ENCODE data around the gene EMILIN1. TPM values are rescaled to one million over a fixed set of nuclear protein-coding genes. Genes with fewer than 3 reads are reported as not detected.
A peak's percentile ranks its signal among the peaks of the same experiment; 100 is the strongest.

EMILIN1 gene
- total and polyA plus RNA-seq, 10 of the 15 experiments (the other 5 are each of a cell fraction or from before 2014, with no cell fraction given) = 0.01 to 2.3 (median 1.2) TPM; not detected in 2

DNA sequence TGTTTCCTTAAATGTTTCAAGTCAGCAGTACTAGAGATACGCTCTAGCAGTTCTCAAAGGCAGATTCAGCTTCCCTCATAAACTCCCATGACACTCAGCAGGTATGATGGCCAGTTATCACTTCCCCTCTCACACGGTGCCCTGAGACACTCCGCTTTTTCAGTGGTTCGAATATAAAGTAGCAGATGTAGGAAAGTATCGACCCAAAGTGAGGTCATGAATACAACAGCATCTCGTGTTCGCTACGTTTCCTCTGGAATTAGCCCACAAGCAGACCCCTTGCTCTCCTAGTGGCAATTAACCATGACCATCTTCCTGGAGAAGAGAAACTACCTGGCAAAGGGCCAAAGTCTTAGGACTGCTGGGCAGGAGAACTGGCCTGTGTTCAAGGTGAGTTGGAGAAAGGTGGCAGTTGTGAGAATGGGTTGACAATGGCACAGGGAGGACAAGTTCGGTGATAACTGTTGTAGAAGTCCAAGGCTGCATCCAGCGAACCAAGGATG is 36.2 kb upstream of the EMILIN1 start (continued):
- TF ChIP-seq, protein P1, sequence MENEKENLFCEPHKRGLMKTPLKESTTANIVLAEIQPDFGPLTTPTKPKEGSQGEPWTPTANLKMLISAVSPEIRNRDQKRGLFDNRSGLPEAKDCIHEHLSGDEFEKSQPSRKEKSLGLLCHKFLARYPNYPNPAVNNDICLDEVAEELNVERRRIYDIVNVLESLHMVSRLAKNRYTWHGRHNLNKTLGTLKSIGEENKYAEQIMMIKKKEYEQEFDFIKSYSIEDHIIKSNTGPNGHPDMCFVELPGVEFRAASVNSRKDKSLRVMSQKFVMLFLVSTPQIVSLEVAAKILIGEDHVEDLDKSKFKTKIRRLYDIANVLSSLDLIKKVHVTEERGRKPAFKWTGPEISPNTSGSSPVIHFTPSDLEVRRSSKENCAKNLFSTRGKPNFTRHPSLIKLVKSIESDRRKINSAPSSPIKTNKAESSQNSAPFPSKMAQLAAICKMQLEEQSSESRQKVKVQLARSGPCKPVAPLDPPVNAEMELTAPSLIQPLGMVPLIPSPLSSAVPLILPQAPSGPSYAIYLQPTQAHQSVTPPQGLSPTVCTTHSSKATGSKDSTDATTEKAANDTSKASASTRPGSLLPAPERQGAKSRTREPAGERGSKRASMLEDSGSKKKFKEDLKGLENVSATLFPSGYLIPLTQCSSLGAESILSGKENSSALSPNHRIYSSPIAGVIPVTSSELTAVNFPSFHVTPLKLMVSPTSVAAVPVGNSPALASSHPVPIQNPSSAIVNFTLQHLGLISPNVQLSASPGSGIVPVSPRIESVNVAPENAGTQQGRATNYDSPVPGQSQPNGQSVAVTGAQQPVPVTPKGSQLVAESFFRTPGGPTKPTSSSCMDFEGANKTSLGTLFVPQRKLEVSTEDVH (IDR thresholded peaks at IDR 0.05; ENCODE audit: low read depth, partially characterized antibody) = peak; percentile 13
- TF ChIP-seq, protein P2, sequence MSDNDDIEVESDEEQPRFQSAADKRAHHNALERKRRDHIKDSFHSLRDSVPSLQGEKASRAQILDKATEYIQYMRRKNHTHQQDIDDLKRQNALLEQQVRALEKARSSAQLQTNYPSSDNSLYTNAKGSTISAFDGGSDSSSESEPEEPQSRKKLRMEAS (IDR thresholded peaks at IDR 0.05; ENCODE audit: low read depth, low read length) = no peak
- TF ChIP-seq MEF2B (IDR thresholded peaks at IDR 0.05; ENCODE audit: partially characterized antibody, poor library complexity, severe bottlenecking) (peak; percentile 61), FOXK2 (IDR thresholded peaks at IDR 0.05) (no peak), ATF7 (IDR thresholded peaks at IDR 0.05; ENCODE audit: low read depth) (peak; percentile 84), RB1 (IDR thresholded peaks at IDR 0.05; ENCODE audit: borderline replicate concordance) (no peak), IKZF2 (IDR thresholded peaks at IDR 0.05) (peak; percentile 54 to 72; a peak in 2 of 4 replicates), CREB1 (IDR thresholded peaks at IDR 0.05; ENCODE audit: low read depth) (peak; percentile 46; the same call in 1 of the 2 replicates), PML (IDR thresholded peaks at IDR 0.05; ENCODE audit: low read length) (0 out of 2 replicates have a peak, but pooled peaks have one; percentile 33), EP300 (IDR thresholded peaks at IDR 0.05; ENCODE audit: borderline replicate concordance in 1 of 2, control insufficient read depth in 1 of 2, low read depth in 2 of 2, low read length in 2 of 2) (0 out of 4 replicates have a peak, but pooled peaks of 1 of the 2 experiments have one; percentile 21), RAD21 (IDR thresholded peaks at IDR 0.05; ENCODE audit: insufficient read depth, low read depth, low read length) (0 out of 2 replicates have a peak, but pooled peaks have one; percentile 1), BACH1 (IDR thresholded peaks at IDR 0.05; ENCODE audit: borderline replicate concordance) (peak; percentile 4; the same call in 1 of the 2 replicates), EZH2 (IDR thresholded peaks at IDR 0.05; ENCODE audit: borderline replicate concordance, control insufficient read depth, low read depth, low read length) (no peak), SMARCA5 (IDR thresholded peaks at IDR 0.05) (peak; percentile 17; the same call in 1 of the 2 replicates)
- TF ChIP-seq, protein P3, sequence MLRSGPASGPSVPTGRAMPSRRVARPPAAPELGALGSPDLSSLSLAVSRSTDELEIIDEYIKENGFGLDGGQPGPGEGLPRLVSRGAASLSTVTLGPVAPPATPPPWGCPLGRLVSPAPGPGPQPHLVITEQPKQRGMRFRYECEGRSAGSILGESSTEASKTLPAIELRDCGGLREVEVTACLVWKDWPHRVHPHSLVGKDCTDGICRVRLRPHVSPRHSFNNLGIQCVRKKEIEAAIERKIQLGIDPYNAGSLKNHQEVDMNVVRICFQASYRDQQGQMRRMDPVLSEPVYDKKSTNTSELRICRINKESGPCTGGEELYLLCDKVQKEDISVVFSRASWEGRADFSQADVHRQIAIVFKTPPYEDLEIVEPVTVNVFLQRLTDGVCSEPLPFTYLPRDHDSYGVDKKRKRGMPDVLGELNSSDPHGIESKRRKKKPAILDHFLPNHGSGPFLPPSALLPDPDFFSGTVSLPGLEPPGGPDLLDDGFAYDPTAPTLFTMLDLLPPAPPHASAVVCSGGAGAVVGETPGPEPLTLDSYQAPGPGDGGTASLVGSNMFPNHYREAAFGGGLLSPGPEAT (IDR thresholded peaks at IDR 0.05; ENCODE audit: low read depth) = peak; percentile 85; the same call in 1 of the 2 replicates
- TF ChIP-seq, protein P4, sequence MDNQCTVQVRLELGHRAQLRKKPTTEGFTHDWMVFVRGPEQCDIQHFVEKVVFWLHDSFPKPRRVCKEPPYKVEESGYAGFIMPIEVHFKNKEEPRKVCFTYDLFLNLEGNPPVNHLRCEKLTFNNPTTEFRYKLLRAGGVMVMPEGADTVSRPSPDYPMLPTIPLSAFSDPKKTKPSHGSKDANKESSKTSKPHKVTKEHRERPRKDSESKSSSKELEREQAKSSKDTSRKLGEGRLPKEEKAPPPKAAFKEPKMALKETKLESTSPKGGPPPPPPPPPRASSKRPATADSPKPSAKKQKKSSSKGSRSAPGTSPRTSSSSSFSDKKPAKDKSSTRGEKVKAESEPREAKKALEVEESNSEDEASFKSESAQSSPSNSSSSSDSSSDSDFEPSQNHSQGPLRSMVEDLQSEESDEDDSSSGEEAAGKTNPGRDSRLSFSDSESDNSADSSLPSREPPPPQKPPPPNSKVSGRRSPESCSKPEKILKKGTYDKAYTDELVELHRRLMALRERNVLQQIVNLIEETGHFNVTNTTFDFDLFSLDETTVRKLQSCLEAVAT (IDR thresholded peaks at IDR 0.05) = 0 out of 2 replicates have a peak, but pooled peaks have one; percentile 50
- TF ChIP-seq, protein P5, sequence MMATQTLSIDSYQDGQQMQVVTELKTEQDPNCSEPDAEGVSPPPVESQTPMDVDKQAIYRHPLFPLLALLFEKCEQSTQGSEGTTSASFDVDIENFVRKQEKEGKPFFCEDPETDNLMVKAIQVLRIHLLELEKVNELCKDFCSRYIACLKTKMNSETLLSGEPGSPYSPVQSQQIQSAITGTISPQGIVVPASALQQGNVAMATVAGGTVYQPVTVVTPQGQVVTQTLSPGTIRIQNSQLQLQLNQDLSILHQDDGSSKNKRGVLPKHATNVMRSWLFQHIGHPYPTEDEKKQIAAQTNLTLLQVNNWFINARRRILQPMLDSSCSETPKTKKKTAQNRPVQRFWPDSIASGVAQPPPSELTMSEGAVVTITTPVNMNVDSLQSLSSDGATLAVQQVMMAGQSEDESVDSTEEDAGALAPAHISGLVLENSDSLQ (IDR thresholded peaks at IDR 0.05) = peak; percentile 42; the same call in 1 of the 2 replicates
- TF ChIP-seq, protein P6, sequence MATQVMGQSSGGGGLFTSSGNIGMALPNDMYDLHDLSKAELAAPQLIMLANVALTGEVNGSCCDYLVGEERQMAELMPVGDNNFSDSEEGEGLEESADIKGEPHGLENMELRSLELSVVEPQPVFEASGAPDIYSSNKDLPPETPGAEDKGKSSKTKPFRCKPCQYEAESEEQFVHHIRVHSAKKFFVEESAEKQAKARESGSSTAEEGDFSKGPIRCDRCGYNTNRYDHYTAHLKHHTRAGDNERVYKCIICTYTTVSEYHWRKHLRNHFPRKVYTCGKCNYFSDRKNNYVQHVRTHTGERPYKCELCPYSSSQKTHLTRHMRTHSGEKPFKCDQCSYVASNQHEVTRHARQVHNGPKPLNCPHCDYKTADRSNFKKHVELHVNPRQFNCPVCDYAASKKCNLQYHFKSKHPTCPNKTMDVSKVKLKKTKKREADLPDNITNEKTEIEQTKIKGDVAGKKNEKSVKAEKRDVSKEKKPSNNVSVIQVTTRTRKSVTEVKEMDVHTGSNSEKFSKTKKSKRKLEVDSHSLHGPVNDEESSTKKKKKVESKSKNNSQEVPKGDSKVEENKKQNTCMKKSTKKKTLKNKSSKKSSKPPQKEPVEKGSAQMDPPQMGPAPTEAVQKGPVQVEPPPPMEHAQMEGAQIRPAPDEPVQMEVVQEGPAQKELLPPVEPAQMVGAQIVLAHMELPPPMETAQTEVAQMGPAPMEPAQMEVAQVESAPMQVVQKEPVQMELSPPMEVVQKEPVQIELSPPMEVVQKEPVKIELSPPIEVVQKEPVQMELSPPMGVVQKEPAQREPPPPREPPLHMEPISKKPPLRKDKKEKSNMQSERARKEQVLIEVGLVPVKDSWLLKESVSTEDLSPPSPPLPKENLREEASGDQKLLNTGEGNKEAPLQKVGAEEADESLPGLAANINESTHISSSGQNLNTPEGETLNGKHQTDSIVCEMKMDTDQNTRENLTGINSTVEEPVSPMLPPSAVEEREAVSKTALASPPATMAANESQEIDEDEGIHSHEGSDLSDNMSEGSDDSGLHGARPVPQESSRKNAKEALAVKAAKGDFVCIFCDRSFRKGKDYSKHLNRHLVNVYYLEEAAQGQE (IDR thresholded peaks at IDR 0.05; ENCODE audit: low read depth, low read length) = no peak

Data from GM12878 (cell line).